Caco-2 (cell line): ENCODE measurements around the gene RAB36. TPM values are rescaled to one million over a fixed set of nuclear protein-coding genes. Genes with fewer than 3 reads are reported as not detected.

Source experiments
- BruUV-seq: library from RNA; stranded (reverse); fragments of 400-500 nt; replicated peaks from 2 replicates; lab custom pipeline; 2021; lab: Mats Ljungman, UMichigan
- CTCF ChIA-PET: fragments of 300-600 bp; sonication (Branson Sonifier 250); formaldehyde crosslinking; loops from one replicate; lab custom pipeline; 2022; ENCODE audit warnings: antibody characterized with exemption; lab: Charles Lee
- POLR2A ChIA-PET: fragments of 300-600 bp; sonication (Branson Sonifier 250); formaldehyde crosslinking; loops from one replicate; lab custom pipeline; 2022; ENCODE audit warnings: antibody characterized with exemption; lab: Charles Lee
- DNase-seq, 2 experiments: peaks; one replicate each; pipeline versions ENCODE4 v3.0.0 to v3.0.0-alpha.2; 2020 to 2022
- H3K27me3 ChIP-seq: replicated peaks from 2 replicates; pipeline ENCODE4 v1.6.0; 2011; ENCODE audit warnings: low read length; ENCODE audit not compliant: control insufficient read depth, insufficient read depth
- H3K36me3 ChIP-seq: 2 replicates; pipeline ENCODE4 v1.5.1; 2011; ENCODE audit warnings: low read length; ENCODE audit not compliant: control insufficient read depth, insufficient read depth
- H3K4me1 ChIP-seq: fragments of 250-450 bp; sonication (Bioruptor Pico); 2 replicates; pipeline ENCODE4 v1.5.1; 2020; ENCODE audit warnings: mild to moderate bottlenecking
- H3K4me3 ChIP-seq: 2 replicates; pipeline ENCODE4 v1.5.1; 2011; ENCODE audit warnings: low read depth, mild to moderate bottlenecking, control low read depth, low read length
- H3K9me3 ChIP-seq: fragments of 250-450 bp; sonication (Bioruptor Pico); 2 replicates; pipeline ENCODE4 v1.5.1; 2020; ENCODE audit warnings: mild to moderate bottlenecking, moderate library complexity
- H3K27ac Mint-ChIP-seq: one replicate; pipeline ENCODE4 v1.8.0; 2022; ENCODE audit warnings: mixed read lengths; ENCODE audit not compliant: unreplicated experiment
- H3K27me3 Mint-ChIP-seq: one replicate; pipeline ENCODE4 v1.8.0; 2022; ENCODE audit warnings: mixed read lengths; ENCODE audit not compliant: insufficient read depth, unreplicated experiment
- H3K36me3 Mint-ChIP-seq: one replicate; pipeline ENCODE4 v1.8.0; 2022; ENCODE audit warnings: mild to moderate bottlenecking, mixed read lengths; ENCODE audit not compliant: insufficient read depth, unreplicated experiment
- H3K4me1 Mint-ChIP-seq: one replicate; pipeline ENCODE4 v1.8.0; 2022; ENCODE audit warnings: low read depth, mixed read lengths; ENCODE audit not compliant: unreplicated experiment
- H3K4me3 Mint-ChIP-seq: one replicate; pipeline ENCODE4 v1.8.0; 2022; ENCODE audit warnings: mild to moderate bottlenecking, moderate library complexity, mixed read lengths; ENCODE audit not compliant: unreplicated experiment
- H3K9me3 Mint-ChIP-seq: one replicate; pipeline ENCODE4 v1.8.0; 2022; ENCODE audit warnings: mixed read lengths; ENCODE audit not compliant: unreplicated experiment
- CTCF ChIP-seq, 2 experiments: fragments of 200-600 bp in 1 of 2; IDR thresholded peaks; 1 replicate in 1 of 2; 2 replicates in 1 of 2; pipeline versions ENCODE4 v1.5.1 to v1.8.0; 2011 to 2022; ENCODE audit warnings: antibody characterized with exemption in 1 of 2, control low read depth in 1 of 2, inconsistent platforms in 1 of 2, low read depth in 1 of 2, low read length in 1 of 2, mild to moderate bottlenecking in 1 of 2, moderate library complexity in 1 of 2; ENCODE audit not compliant: insufficient read depth in 1 of 2, severe bottlenecking in 1 of 2, unreplicated experiment in 1 of 2
- intact Hi-C: fragments of 100-400 bp; cut with micrococcal nuclease; formaldehyde crosslinking; loops from one replicate; pipeline ENCODE4 v1.10.0; 2022; ENCODE audit not compliant: unreplicated experiment
- total RNA-seq: library from RNA; stranded (reverse); gene quantifications from 2 replicates; pipeline ENCODE4 v1.2.3, GENCODE V29; 2022

Gene RAB36
- total RNA-seq, 1 experiment from 2014 or later, result 0.52 TPM

GRCh38 chr22:23161574-23161973 is 16.3 kb downstream of the RAB36 start:
- CTCF ChIA-PET, result interaction anchor here (0.6 to 1.0 kb wide), 2 partner anchors 17 to 44 kb away, joined by 3 read pairs; no protein-coding TSS in a partner anchor
- POLR2A ChIA-PET, result interaction anchor here (0.6 kb wide), 1 partner anchor 106 kb away, joined by 3 read pairs; no protein-coding TSS in a partner anchor
- no peak for TF ChIP-seq CTCF (IDR thresholded peaks at IDR 0.05; ENCODE audit: insufficient read depth in 1 of 2, low read depth in 1 of 2, low read length in 1 of 2, severe bottlenecking in 1 of 2, unreplicated experiment in 1 of 2)
- Mint-ChIP-seq H3K9me3 (no peaks in the 10 kb centered on the region), H3K4me3 (no peak overlapping the region), H3K36me3 (no peaks in the 10 kb centered on the region), H3K4me1 (peaks cover 5% of the 10 kb centered on the region), H3K27ac (no peak overlapping the region), H3K27me3 (no peaks in the 10 kb centered on the region)
- DNase-seq, result no peak
- no TSS peak for BruUV-seq
- H3K4me1 ChIP-seq, result peaks cover 23% of the 10 kb centered on the region
- no peaks in the 10 kb centered on the region for H3K36me3 ChIP-seq
- intact Hi-C loops, result no loop called here
- H3K4me3 ChIP-seq, result no peak overlapping the region
- no peaks in the 10 kb centered on the region for H3K27me3 ChIP-seq
- no peaks in the 10 kb centered on the region for H3K9me3 ChIP-seq

- intact Hi-C loops, result no loop called here
- Mint-ChIP-seq H3K4me1 (no peaks in the 10 kb centered on the region), H3K4me3 (no peak overlapping the region), H3K27ac (no peak overlapping the region), H3K36me3 (no peaks in the 10 kb centered on the region), H3K9me3 (no peaks in the 10 kb centered on the region), H3K27me3 (no peaks in the 10 kb centered on the region)
- BruUV-seq, result no TSS peak
- ChIA-PET POLR2A (no interaction called here), CTCF (interaction anchor here (0.6 kb wide), 1 partner anchor 22 kb away, joined by 5 read pairs; the partner anchor contains the start of gene RSPH14)
- Histone ChIP-seq H3K4me1 (peaks cover 3% of the 10 kb centered on the region; the same call in 1 of the 2 replicates), H3K27me3 (no peaks in the 10 kb centered on the region), H3K36me3 (no peaks in the 10 kb centered on the region), H3K9me3 (no peaks in the 10 kb centered on the region), H3K4me3 (no peak overlapping the region)
- no peak for TF ChIP-seq CTCF (IDR thresholded peaks at IDR 0.05; ENCODE audit: insufficient read depth in 1 of 2, low read depth in 1 of 2, low read length in 1 of 2, severe bottlenecking in 1 of 2, unreplicated experiment in 1 of 2)
- DNase-seq, result no peak
These were observed 18.4 kb downstream of the RAB36 start for GRCh38 chr22:23163665-23164064.

GRCh38 chr22:23164091-23164490 is 18.8 kb downstream of the RAB36 start:
- Histone ChIP-seq H3K4me3 (no peak overlapping the region), H3K9me3 (no peaks in the 10 kb centered on the region), H3K27me3 (no peaks in the 10 kb centered on the region), H3K4me1 (peaks cover 3% of the 10 kb centered on the region; the same call in 1 of the 2 replicates), H3K36me3 (no peaks in the 10 kb centered on the region)
- Mint-ChIP-seq H3K9me3 (no peaks in the 10 kb centered on the region), H3K4me1 (no peaks in the 10 kb centered on the region), H3K4me3 (no peak overlapping the region), H3K27ac (no peak overlapping the region), H3K27me3 (no peaks in the 10 kb centered on the region), H3K36me3 (no peaks in the 10 kb centered on the region)
- DNase-seq, result no peak
- POLR2A ChIA-PET, result no interaction called here
- TF ChIP-seq CTCF (IDR thresholded peaks at IDR 0.05; ENCODE audit: insufficient read depth in 1 of 2, low read depth in 1 of 2, low read length in 1 of 2, severe bottlenecking in 1 of 2, unreplicated experiment in 1 of 2), result no peak
- intact Hi-C loops, result no loop called here
- CTCF ChIA-PET, result interaction anchor here (0.6 kb wide), 1 partner anchor 22 kb away, joined by 5 read pairs; the partner anchor contains the start of gene RSPH14
- no TSS peak for BruUV-seq
